ENCODE results near the gene AKT3.
"Not testable (repeated sequence)": the region's sequence is repeated elsewhere in the genome, so short reads cannot be mapped to it uniquely, and the experiment has no call there.

AKT3 gene

DNA sequence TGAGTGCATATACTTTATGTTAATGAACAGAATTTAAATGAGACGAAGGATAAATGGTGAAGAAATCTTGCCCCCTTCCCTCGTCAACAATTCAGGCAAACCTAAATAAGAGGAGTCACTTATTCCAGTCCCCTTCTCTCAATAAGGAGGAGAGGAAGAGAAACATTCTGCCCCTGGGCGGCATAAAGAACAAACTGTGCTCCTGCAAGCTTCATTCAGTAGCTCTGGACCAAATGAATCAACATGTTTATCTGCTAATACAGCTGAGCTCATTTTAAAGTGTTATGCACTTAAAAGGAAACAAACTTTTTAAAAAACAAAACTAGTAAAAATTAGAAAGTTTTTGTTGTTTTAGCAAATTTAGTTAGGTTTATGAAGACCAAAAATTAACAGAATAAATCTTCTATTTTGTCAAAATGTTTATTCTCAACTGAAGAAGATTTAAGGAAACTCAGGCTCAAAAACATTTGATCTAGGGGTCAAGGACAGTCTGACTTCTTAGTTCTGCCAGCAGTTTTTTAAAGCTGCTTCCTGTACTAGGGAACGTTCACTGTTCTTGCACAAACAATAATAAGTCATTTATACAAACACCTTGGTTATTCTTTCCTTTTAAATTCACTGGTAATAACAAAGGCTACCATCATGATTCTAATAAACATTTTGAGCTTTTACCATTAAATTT lies 58.3 kb downstream of the AKT3 start:
- no peak for DNase-seq (ENCODE audit: low read depth)
- H3K4me3 ChIP-seq (ENCODE audit: low read length), result no peak overlapping the region

DNA sequence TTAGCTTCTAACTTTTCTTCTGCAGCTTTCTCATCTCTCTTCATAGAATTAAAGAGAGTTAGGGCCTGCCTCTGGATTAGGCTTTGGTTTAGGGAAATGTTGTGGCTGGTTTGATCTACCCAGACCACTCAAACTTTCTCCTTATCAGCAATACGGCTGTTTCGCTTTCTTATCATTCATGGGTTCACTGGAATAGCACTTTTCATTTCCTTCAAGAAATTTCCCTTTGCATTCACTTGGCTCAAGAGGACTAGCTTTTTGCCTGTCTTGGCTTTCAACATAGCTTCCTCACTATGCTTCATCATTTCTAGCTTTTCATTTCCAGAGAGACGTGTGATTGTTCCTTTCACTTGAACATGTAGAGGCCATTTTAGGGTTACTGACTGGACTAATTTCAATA lies 59.6 kb downstream of the AKT3 start:
- H3K4me3 ChIP-seq (ENCODE audit: low read length), result no peak overlapping the region
- TF ChIP-seq, protein P1, sequence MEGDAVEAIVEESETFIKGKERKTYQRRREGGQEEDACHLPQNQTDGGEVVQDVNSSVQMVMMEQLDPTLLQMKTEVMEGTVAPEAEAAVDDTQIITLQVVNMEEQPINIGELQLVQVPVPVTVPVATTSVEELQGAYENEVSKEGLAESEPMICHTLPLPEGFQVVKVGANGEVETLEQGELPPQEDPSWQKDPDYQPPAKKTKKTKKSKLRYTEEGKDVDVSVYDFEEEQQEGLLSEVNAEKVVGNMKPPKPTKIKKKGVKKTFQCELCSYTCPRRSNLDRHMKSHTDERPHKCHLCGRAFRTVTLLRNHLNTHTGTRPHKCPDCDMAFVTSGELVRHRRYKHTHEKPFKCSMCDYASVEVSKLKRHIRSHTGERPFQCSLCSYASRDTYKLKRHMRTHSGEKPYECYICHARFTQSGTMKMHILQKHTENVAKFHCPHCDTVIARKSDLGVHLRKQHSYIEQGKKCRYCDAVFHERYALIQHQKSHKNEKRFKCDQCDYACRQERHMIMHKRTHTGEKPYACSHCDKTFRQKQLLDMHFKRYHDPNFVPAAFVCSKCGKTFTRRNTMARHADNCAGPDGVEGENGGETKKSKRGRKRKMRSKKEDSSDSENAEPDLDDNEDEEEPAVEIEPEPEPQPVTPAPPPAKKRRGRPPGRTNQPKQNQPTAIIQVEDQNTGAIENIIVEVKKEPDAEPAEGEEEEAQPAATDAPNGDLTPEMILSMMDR (conservative IDR thresholded peaks at IDR 0.05; ENCODE audit: low read depth, low read length), result no peak
- no peak for DNase-seq (ENCODE audit: low read depth)

More for the DNA sequence above, 58.3 kb downstream of the AKT3 start:
- TF ChIP-seq, protein P1 (conservative IDR thresholded peaks at IDR 0.05; ENCODE audit: low read depth, low read length), result no peak

DNA sequence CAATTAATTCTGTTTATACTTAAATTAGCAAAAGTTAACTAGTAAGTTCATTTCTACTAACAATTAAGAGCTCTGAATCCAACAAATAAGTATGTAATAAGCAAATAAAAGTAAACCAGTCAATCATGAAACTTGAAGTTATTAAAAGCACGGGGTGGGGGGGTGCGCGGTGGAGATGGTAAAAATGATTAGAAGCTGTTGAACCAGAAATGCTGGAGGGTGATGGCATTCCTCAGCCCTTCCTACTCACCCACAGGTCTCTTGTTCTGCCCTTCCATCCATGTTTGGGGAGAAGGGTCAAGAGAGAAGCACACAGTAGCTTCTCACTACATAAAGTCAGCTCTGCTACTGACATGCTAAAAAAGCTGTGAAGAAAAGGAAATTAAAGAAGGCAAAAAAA lies 63.5 kb downstream of the AKT3 start:
- H3K4me3 ChIP-seq (ENCODE audit: low read length), result no peak overlapping the region
- DNase-seq (ENCODE audit: low read depth), result no peak
- TF ChIP-seq, protein P1 (conservative IDR thresholded peaks at IDR 0.05; ENCODE audit: low read depth, low read length), result no peak

DNA sequence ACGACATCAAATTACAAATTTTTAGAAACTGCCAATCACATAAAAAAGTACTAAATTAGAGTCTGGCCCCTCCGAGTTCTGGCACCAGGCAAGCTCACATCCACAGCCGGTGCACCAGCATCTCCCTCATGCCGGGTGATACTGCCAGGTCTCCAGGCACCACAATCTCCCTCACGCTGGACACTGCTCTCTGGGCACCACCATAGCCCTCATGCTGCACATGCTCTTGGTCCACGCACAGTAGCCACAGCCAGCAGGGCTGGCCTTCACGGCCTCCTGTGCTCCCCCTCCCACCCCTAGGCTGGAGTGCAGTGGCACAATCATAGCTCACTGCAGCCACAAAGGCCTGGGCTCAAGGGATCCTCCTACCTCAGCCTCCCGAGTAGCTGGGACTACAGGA lies 65.5 kb downstream of the AKT3 start:
- TF ChIP-seq, protein P1 (conservative IDR thresholded peaks at IDR 0.05; ENCODE audit: low read depth, low read length), result no peak
- H3K4me3 ChIP-seq (ENCODE audit: low read length), result no peak overlapping the region
- DNase-seq (ENCODE audit: low read depth), result no peak

DNA sequence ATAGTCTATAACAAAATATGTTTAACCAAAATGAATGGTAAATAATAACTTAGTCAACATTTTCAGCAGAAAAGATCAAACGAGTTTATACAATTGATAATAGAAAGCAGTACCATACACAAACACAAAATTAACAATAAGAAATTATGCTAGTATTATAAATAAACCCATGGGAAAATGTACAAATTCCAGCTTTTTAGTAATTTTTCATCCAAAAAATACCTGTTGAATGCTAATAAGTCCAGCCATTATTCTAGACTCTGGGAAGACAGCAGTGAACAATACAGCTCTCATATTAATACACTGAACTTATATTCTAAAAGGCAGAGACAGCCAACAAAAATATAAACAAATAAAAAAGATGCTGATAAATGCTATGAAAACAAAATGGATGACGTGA lies 66.3 kb downstream of the AKT3 start:
- TF ChIP-seq, protein P1 (conservative IDR thresholded peaks at IDR 0.05; ENCODE audit: low read depth, low read length), result no peak
- no peak for DNase-seq (ENCODE audit: low read depth)
- H3K4me3 ChIP-seq (ENCODE audit: low read length), result no peak overlapping the region

DNA sequence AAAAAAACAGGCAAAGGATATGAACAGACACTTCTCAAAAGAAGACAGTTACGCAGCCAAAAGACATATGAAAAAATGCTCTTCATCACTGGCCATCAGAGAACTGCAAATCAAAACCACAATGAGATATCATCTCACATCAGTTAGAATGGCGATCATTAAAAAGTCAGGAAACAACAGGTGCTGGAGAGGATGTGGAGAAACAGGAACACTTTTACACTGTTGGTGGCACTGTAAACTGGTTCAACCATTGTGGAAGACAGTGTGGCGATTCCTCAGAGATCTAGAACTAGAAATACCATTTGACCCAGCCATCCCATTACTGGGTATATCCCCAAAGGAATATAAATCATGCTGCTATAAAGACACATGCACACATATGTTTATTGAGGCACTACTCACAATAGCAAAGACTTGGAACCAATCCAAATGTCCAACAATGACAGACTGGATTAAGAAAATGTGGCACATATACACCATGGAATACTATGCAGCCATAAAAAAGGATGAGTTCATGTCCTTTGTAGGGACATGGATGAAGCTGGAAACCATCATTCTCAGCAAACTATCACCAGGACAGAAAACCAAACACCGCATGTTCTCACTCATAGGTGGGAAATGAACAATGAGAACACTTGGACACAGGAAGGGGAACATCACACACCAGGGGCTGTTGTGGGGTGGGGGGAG lies 77.5 kb downstream of the AKT3 start:
- not testable (repeated sequence) for H3K4me3 ChIP-seq (ENCODE audit: low read length); DNase-seq (ENCODE audit: low read depth)

DNA sequence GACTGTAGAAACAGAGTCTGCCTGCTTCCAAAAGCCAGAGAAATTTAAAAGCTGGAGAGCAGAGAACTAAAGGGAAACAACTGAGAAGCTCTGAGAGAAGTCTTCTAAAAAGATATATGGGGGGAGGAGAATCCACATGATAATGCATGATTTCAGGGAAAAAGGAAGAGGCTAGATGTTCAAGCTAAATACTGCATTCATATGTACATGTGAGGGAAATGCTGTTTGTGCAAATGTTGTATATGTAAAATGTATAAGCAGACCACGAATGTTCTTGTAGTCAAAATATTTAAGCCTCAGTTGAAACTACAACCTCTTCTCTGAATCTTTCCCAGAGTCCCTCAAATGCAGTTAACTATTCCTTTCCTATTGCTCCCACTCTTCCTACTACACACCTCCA lies 79.2 kb downstream of the AKT3 start:
- no peak overlapping the region for H3K4me3 ChIP-seq (ENCODE audit: low read length)
- no peak for DNase-seq (ENCODE audit: low read depth)
- TF ChIP-seq, protein P1 (conservative IDR thresholded peaks at IDR 0.05; ENCODE audit: low read depth, low read length), result no peak
